K562 (cell line): ENCODE results near the gene FTO. TPM values are rescaled to one million over a fixed set of nuclear protein-coding genes. Genes with fewer than 3 reads are reported as not detected.

Experiments
- ATAC-seq: fragments of 200-7000 bp; cut with Tn5 transposase; 3 replicates; pipeline ENCODE4 v1.9.1; 2020; ENCODE audit warnings: moderate library complexity
- BruUV-seq: library from RNA; stranded (reverse); fragments of 400-500 nt; replicated peaks from 2 replicates; lab custom pipeline; 2021; lab: Mats Ljungman, UMichigan
- CTCF ChIA-PET: fragments of 300-600 bp; formaldehyde crosslinking; extraction: SDS; loops from one replicate; lab custom pipeline; 2021; ENCODE audit warnings: low intra/inter-chr PET ratio; lab: Yijun Ruan, JAX
- POLR2A ChIA-PET: fragments of 300-600, 350-650 bp; sonication (Branson Sonifier 250); formaldehyde crosslinking; extraction: SDS; loops from one replicate; lab custom pipeline; 2021; ENCODE audit warnings: antibody characterized with exemption, inconsistent platforms; lab: Yijun Ruan, JAX
- DNase-seq, 4 experiments: peaks; one replicate each; pipeline versions ENCODE4 v3.0.0 to v3.0.0-alpha.2; 2011 to 2018; ENCODE audit warnings: low spot score in 3 of 4, mixed read lengths in 3 of 4; ENCODE audit errors: extremely low read depth in 1 of 4
- FAIRE-seq: peaks from 2 replicates; lab custom pipeline; 2011; peaks lifted over from hg19 to GRCh38; lab: Jason Lieb, UNC
- H2AFZ ChIP-seq: 2 replicates; pipeline ENCODE4 v1.6.0; 2011; ENCODE audit warnings: low read depth, low read length, control low read depth, inconsistent platforms
- H3K27ac ChIP-seq: fragments of 200-600 bp; 3 replicates; pipeline ENCODE4 v1.8.0; 2011; ENCODE audit warnings: low read depth, mild to moderate bottlenecking, control low read depth, inconsistent platforms, low read length, moderate library complexity, mixed read lengths; ENCODE audit errors: extremely low read depth
- H3K27me3 ChIP-seq, 2 experiments: fragments of 300-600 bp in 1 of 2; 2 replicates in 1 of 2; 3 replicates in 1 of 2; pipeline versions ENCODE4 v1.6.0 to v1.8.0; 2011; ENCODE audit warnings: inconsistent platforms in 2 of 2, low read length in 2 of 2, mild to moderate bottlenecking in 1 of 2, mixed read lengths in 1 of 2, moderate library complexity in 1 of 2; ENCODE audit not compliant: control insufficient read depth in 2 of 2, insufficient read depth in 2 of 2
- H3K36me3 ChIP-seq: fragments of 300-600 bp; 3 replicates; pipeline ENCODE4 v1.8.0; 2011; ENCODE audit warnings: mild to moderate bottlenecking, low read length, inconsistent platforms; ENCODE audit not compliant: control insufficient read depth, insufficient read depth
- H3K4me1 ChIP-seq, 2 experiments: fragments of 200-600 bp in 1 of 2; replicated peaks in 1 of 2; 2 replicates in 1 of 2; 3 replicates in 1 of 2; pipeline versions ENCODE4 v1.5.1 to v1.8.0; 2011; ENCODE audit warnings: inconsistent platforms in 2 of 2, low read length in 2 of 2, mild to moderate bottlenecking in 1 of 2, mixed read lengths in 1 of 2, moderate library complexity in 1 of 2; ENCODE audit not compliant: control insufficient read depth in 2 of 2, insufficient read depth in 2 of 2
- H3K4me2 ChIP-seq: 2 replicates; pipeline ENCODE4 v1.6.1; 2011; ENCODE audit warnings: low read length, control low read depth, inconsistent platforms, mixed read lengths; ENCODE audit not compliant: insufficient read depth
- H3K4me3 ChIP-seq: fragments of 200-600 bp; sonication (generic), shearing (Covaris generic); 2 replicates; pipeline ENCODE4 v1.5.1; 2016; ENCODE audit warnings: control low read depth, inconsistent platforms
- H3K79me2 ChIP-seq: fragments of 200-600 bp; 3 replicates; pipeline ENCODE4 v1.8.0; 2011; ENCODE audit warnings: low read length, inconsistent platforms; ENCODE audit not compliant: control insufficient read depth, insufficient read depth
- H3K9ac ChIP-seq, 2 experiments: 2 replicates each; pipeline versions ENCODE4 v1.6.0 to v1.6.1; 2011; ENCODE audit warnings: low read depth in 2 of 2, low read length in 2 of 2, control low read depth in 1 of 2, inconsistent platforms in 1 of 2, mild to moderate bottlenecking in 1 of 2, mixed read lengths in 1 of 2; ENCODE audit not compliant: insufficient read depth in 1 of 2
- H3K9me1 ChIP-seq: one replicate; pipeline ENCODE4 v1.6.0; 2011; ENCODE audit warnings: inconsistent platforms, mild to moderate bottlenecking, low read length, moderate library complexity; ENCODE audit not compliant: control insufficient read depth, insufficient read depth
- H3K9me3 ChIP-seq: replicated peaks from 2 replicates; pipeline ENCODE4 v1.5.1; 2011; ENCODE audit warnings: low read depth, low read length, inconsistent platforms; ENCODE audit not compliant: control insufficient read depth, insufficient read depth
- H4K20me1 ChIP-seq: replicated peaks from 2 replicates; pipeline ENCODE4 v1.6.1; 2011; ENCODE audit warnings: low read length, inconsistent platforms, mixed read lengths; ENCODE audit not compliant: control insufficient read depth, insufficient read depth
- ETV6 ChIP-seq, 3 experiments: fragments of 150-350 bp in 1 of 3; sonication (generic) in 1 of 3; formaldehyde crosslinking in 1 of 3; IDR thresholded peaks; 2 replicates each; pipeline versions ENCODE4 v1.6.1 to v1.8.0; 2014 to 2022; ENCODE audit warnings: borderline replicate concordance in 2 of 3, low read depth in 2 of 3, antibody characterized with exemption in 1 of 3, low read length in 1 of 3, mild to moderate bottlenecking in 1 of 3, missing genetic modification reagents in 1 of 3
- FOXK1 ChIP-seq: sonication (generic); formaldehyde crosslinking; IDR thresholded peaks from 2 replicates; pipeline ENCODE4 v1.8.0; 2022; ENCODE audit warnings: missing genetic modification reagents, mild to moderate bottlenecking, borderline replicate concordance
- FUS ChIP-seq: fragments of 200-400 bp; formaldehyde crosslinking; optimal IDR thresholded peaks from 2 replicates; pipeline ENCODE3; 2017; ENCODE audit warnings: low read depth, low read length
- KLF10 ChIP-seq: fragments of 250-450 bp; sonication (Bioruptor Pico); IDR thresholded peaks from 2 replicates; pipeline ENCODE4 v1.6.1; 2021; ENCODE audit warnings: matching md5 sums
- MCM7 ChIP-seq, 2 experiments: fragments of 450-650 bp; IDR thresholded peaks; 2 replicates each; pipeline ENCODE4 v1.6.1; 2016 to 2018
- SMARCA4 ChIP-seq: fragments of 450-650 bp; IDR thresholded peaks from 2 replicates; pipeline ENCODE4 v1.6.1; 2016
- ZBTB7A ChIP-seq: IDR thresholded peaks from 2 replicates; pipeline ENCODE4 v1.6.1; 2011; ENCODE audit warnings: low read depth, mild to moderate bottlenecking, low read length, moderate library complexity, borderline replicate concordance; ENCODE audit not compliant: control insufficient read depth
- ZFX ChIP-seq: sonication (generic); formaldehyde crosslinking; IDR thresholded peaks from 2 replicates; pipeline ENCODE4 v1.8.0; 2022; ENCODE audit warnings: mild to moderate bottlenecking, missing genetic modification reagents, moderate library complexity
- ZNF384 ChIP-seq: IDR thresholded peaks from 2 replicates; pipeline ENCODE4 v1.6.1; 2012; ENCODE audit warnings: low read depth, low read length, improper control_type of control experiment
- ZSCAN29 ChIP-seq: fragments of 450-650 bp; IDR thresholded peaks from 2 replicates; pipeline ENCODE4 v1.6.1; 2017
- WGBS: fragments of 100-300 bp; shearing (Covaris generic); methylation state at CpG from one replicate; pipeline ENCODE4 v1.1.6; 2016; ENCODE audit warnings: low coverage, mixed read lengths; ENCODE audit not compliant: insufficient coverage; ENCODE audit errors: missing lambda C conversion rate; 5-methylcytosine and 5-hydroxymethylcytosine counted together
- in situ Hi-C: fragments of 300-500 bp; cut with MboI; formaldehyde crosslinking; loops from 4 replicates; pipeline ENCODE4 v1.15.0; 2018; ENCODE audit warnings: inconsistent platforms, mixed read lengths
- intact Hi-C: fragments of 100-400 bp; cut with micrococcal nuclease; formaldehyde crosslinking; loops from 2 replicates; pipeline ENCODE4 v1.14.2; 2022
- polyA plus RNA-seq, 8 experiments: library from polyadenylated mRNA; depleted of rRNA in 4 of 8; stranded (reverse) in 5 of 8; unstranded in 3 of 8; fragments of >200 nt; fragmentation: Nextera tagmentation in 2 of 8; fragmentation: Illumina TruSeq in 1 of 8; extraction: Ambion mirVana in 2 of 8; extraction: Trizol in 1 of 8; gene quantifications; 2 replicates each; pipeline versions ENCODE4 v1.2.1 to v1.2.3, GENCODE V29; 2011 to 2014; ENCODE audit warnings: inconsistent platforms in 1 of 8, missing spikeins in 1 of 8
- total RNA-seq, 7 experiments: library from RNA; depleted of rRNA in 6 of 7; stranded (reverse); fragments of >200 nt in 6 of 7; fragmentation: Illumina TruSeq in 2 of 7; extraction: Trizol in 2 of 7; gene quantifications; 2 replicates each; pipeline versions ENCODE4 v1.2.1 to v1.2.3, GENCODE V29; 2011 to 2021; ENCODE audit warnings: low replicate concordance in 1 of 7
- TF ChIP-seq, protein P1 (sequence below): fragments of 450-650 bp; formaldehyde crosslinking; IDR thresholded peaks from 2 replicates; pipeline ENCODE4 v1.4.0; 2020; ENCODE audit warnings: mild to moderate bottlenecking, mixed read lengths
- TF ChIP-seq, protein P2 (sequence below), 2 experiments: fragments of 450-650 bp in 1 of 2; sonication (generic) in 1 of 2; formaldehyde crosslinking; conservative IDR thresholded peaks; 2 replicates each; pipeline versions ENCODE4 v1.4.0 to v1.8.1; 2020 to 2022; ENCODE audit warnings: mild to moderate bottlenecking in 1 of 2, missing genetic modification reagents in 1 of 2

The FTO gene
- total and polyA plus RNA-seq, 9 of the 15 experiments (the other 6 are each of a cell fraction or from before 2014, with no cell fraction given): 11.3 to 27.7 (median 25.5) TPM

DNA sequence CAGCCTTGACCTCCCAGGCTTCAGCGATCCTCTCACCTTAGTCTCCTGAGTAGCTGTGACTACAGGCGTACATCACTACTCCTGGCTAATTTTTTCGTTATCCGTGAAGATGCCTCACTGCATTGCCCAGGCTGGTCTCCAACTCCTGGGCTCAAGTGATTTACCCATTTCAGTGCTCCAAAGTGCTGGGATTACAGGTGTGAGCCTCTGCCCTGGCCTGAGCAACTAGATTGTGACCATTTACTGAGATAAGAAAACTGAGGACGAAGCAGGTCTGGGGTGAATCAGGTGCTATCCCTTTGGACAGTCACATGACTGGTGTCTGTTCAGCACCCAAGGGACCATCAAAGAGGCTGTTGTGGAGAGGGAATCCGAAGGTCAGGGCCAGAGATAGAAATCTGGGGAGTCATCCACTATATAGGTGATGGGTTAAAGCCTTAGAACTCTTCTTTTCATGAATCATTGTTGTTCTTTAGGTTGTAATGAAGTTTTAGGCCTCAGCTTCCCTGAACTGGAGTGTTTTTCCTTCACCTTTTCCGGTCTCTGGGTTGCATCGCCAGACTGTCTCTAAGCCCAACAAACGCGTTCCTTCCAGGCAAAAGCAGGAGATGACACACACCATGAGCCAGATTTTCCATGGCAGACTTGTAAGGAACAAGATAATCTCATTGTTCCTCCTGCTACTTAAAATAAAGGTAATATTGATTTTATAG lies 62.5 kb downstream of the FTO start:
- Histone ChIP-seq H4K20me1 (peaks cover 18% of the 10 kb centered on the region), H3K9ac (no peak overlapping the region), H3K27ac (no peak overlapping the region), H3K4me2 (no peak overlapping the region), H3K9me1 (no peaks in the 10 kb centered on the region), H3K4me1 (peaks cover 0 to 5% of the 10 kb centered on the region in 2 experiments; a peak in 1 of 5 replicates), H3K9me3 (no peaks in the 10 kb centered on the region), H3K79me2 (no peaks in the 10 kb centered on the region), H3K27me3 (no peaks in the 10 kb centered on the region), H3K36me3 (no peaks in the 10 kb centered on the region), H2AFZ (no peak overlapping the region), H3K4me3 (no peak overlapping the region)
- ATAC-seq (no peak), DNase-seq (no peak), FAIRE-seq (no peak)
- intact Hi-C loops (no loop called here), in situ Hi-C loops (no loop called here)
- TF ChIP-seq ZFX (CRISPR knock-in tag) (no peak), SMARCA4 (no peak)
- TF ChIP-seq, protein P1, sequence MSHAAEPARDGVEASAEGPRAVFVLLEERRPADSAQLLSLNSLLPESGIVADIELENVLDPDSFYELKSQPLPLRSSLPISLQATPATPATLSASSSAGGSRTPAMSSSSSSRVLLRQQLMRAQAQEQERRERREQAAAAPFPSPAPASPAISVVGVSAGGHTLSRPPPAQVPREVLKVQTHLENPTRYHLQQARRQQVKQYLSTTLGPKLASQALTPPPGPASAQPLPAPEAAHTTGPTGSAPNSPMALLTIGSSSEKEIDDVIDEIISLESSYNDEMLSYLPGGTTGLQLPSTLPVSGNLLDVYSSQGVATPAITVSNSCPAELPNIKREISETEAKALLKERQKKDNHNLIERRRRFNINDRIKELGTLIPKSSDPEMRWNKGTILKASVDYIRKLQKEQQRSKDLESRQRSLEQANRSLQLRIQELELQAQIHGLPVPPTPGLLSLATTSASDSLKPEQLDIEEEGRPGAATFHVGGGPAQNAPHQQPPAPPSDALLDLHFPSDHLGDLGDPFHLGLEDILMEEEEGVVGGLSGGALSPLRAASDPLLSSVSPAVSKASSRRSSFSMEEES (CRISPR knock-in tag): peak; percentile 64
- WGBS: 55% methylated on average over 10 of the region's 10 CpGs
- CTCF ChIA-PET: no interaction called here
- POLR2A ChIA-PET: no interaction called here
- no TSS peak for BruUV-seq

DNA sequence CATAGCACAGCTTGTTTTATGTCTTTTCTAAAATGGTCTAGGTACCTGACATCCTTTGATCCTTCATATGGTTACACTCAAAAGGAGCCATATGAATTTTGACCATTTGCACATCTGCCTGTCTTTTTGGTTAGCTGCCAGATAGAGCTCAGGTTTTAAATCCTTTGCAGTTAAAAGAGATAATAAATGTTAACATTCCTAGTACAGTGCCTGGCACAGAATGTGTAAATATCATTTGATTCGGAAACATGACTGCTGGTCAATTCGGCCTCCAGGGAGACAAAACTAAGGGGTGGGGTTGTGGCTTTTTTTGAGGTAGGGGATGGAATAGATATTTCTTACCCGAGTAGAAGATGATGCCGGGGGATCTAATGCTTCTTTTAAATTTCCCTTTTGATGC lies 64.2 kb downstream of the FTO start:
- H3K79me2 ChIP-seq: no peaks in the 10 kb centered on the region
- TF ChIP-seq, protein P2, sequence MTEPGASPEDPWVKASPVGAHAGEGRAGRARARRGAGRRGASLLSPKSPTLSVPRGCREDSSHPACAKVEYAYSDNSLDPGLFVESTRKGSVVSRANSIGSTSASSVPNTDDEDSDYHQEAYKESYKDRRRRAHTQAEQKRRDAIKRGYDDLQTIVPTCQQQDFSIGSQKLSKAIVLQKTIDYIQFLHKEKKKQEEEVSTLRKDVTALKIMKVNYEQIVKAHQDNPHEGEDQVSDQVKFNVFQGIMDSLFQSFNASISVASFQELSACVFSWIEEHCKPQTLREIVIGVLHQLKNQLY (CRISPR knock-in tag; conservative IDR thresholded peaks at IDR 0.05): no peak
- TF ChIP-seq ZBTB7A (no peak), ZSCAN29 (no peak), ZNF384 (no peak), ETV6 (IDR thresholded peaks at IDR 0.05; ENCODE audit: borderline replicate concordance in 1 of 2, low read depth in 2 of 2, low read length in 1 of 2) (no peak), ETV6 (CRISPR knock-in tag; IDR thresholded peaks at IDR 0.05; ENCODE audit: borderline replicate concordance) (no peak), KLF10 (CRISPR knock-in tag) (no peak), MCM7 (IDR thresholded peaks at IDR 0.05) (no peak), FUS (no peak), FOXK1 (no peak)

More for the DNA sequence above, 64.2 kb downstream of the FTO start:
- in situ Hi-C loops (no loop called here), intact Hi-C loops (no loop called here)
- Histone ChIP-seq H3K9me1 (no peaks in the 10 kb centered on the region), H3K9me3 (no peaks in the 10 kb centered on the region), H3K36me3 (no peaks in the 10 kb centered on the region), H3K4me2 (no peak overlapping the region), H3K4me1 (peaks cover 0 to 5% of the 10 kb centered on the region in 2 experiments; a peak in 1 of 5 replicates), H3K4me3 (no peak overlapping the region), H3K27ac (no peak overlapping the region), H3K27me3 (no peaks in the 10 kb centered on the region; a peak in 1 of 5 replicates), H2AFZ (no peak overlapping the region), H4K20me1 (peaks cover 23% of the 10 kb centered on the region), H3K9ac (no peak overlapping the region)
- no TSS peak for BruUV-seq
- DNase-seq (no peak), FAIRE-seq (no peak), ATAC-seq (no peak)
- ChIA-PET POLR2A (no interaction called here), CTCF (no interaction called here)
- WGBS: 39% methylated on average over 4 of the region's 4 CpGs
